Breast epithelium (tissue), 4 donors: ENCODE results near the gene TOX3. TPM values are rescaled to one million over a fixed set of nuclear protein-coding genes. Genes with fewer than 3 reads are reported as not detected.

Source experiments
- DNase-seq, 2 donors: peaks; one replicate each; pipeline ENCODE4 v3.0.0-alpha.2; 2019; ENCODE audit warnings: low spot score in 2 of 2
- H3K27ac ChIP-seq, 2 donors: fragments of 200-600 bp; sonication (generic) in 1 of 2; one replicate each; pipeline ENCODE4 v1.5.1; 2016 to 2019; ENCODE audit warnings: mild to moderate bottlenecking in 1 of 2
- H3K27me3 ChIP-seq, 2 donors: fragments of 200-600 bp; sonication (generic) in 1 of 2; one replicate each; pipeline versions ENCODE4 v1.5.1 to v1.6.0; 2017 to 2019; ENCODE audit warnings: control low read depth in 1 of 2, mild to moderate bottlenecking in 1 of 2
- H3K36me3 ChIP-seq: fragments of 200-600 bp; one replicate; pipeline ENCODE4 v1.5.1; 2019
- H3K4me1 ChIP-seq, 2 donors: fragments of 200-600 bp; sonication (generic); one replicate each; pipeline ENCODE4 v1.5.1; 2016 to 2019; ENCODE audit warnings: control low read depth in 1 of 2
- H3K4me3 ChIP-seq, 3 donors: fragments of 200-600 bp; sonication (generic); 1 replicate in 2 of 3; 2 replicates in 1 of 3; pipeline ENCODE4 v1.5.1; 2016 to 2019; ENCODE audit warnings: mild to moderate bottlenecking in 3 of 3, moderate library complexity in 2 of 3
- H3K9me3 ChIP-seq, 2 donors: fragments of 200-600 bp; sonication (generic) in 1 of 2; one replicate each; pipeline ENCODE4 v1.5.1; 2016 to 2019; ENCODE audit warnings: control low read depth in 1 of 2
- POLR2A ChIP-seq: fragments of 450-650 bp; IDR thresholded peaks from one replicate; pipeline ENCODE4 v1.6.1; 2016; ENCODE audit warnings: antibody characterized with exemption, mild to moderate bottlenecking, moderate library complexity
- POLR2AphosphoS5 ChIP-seq, 3 donors: sonication (generic); formaldehyde crosslinking; IDR thresholded peaks; one replicate each; pipeline ENCODE4 v1.6.1; 2017; ENCODE audit warnings: antibody characterized with exemption in 3 of 3
- intact Hi-C: fragments of 100-400 bp; cut with DNase I; formaldehyde crosslinking; loops from one replicate; pipeline ENCODE4 v1.15.1; 2023; ENCODE audit warnings: low total_unique reads
- total RNA-seq, 3 donors: library from RNA; depleted of rRNA; stranded (reverse); fragments of >200 nt; gene quantifications; one replicate each; pipeline ENCODE4 v1.1.0, GENCODE V29; 2016
- TF ChIP-seq, protein P1 (sequence below), 3 donors: fragments of 450-650 bp; IDR thresholded peaks; one replicate each; pipeline ENCODE4 v1.5.1; 2016 to 2017; ENCODE audit warnings: antibody characterized with exemption in 3 of 3, mild to moderate bottlenecking in 3 of 3, moderate library complexity in 3 of 3

The TOX3 gene
- total RNA-seq, 3 donors from 2014 or later: 6.9 to 9.2 TPM; not detected in 1

GRCh38 chr16:52570495-52571091 lies 23.6 kb upstream of the TOX3 start:
- no peaks in the 10 kb centered on the region for H3K4me1 ChIP-seq
- DNase-seq: no peak
- H3K27me3 ChIP-seq: no peaks in the 10 kb centered on the region
- no peak for TF ChIP-seq POLR2A
- TF ChIP-seq, protein P1, sequence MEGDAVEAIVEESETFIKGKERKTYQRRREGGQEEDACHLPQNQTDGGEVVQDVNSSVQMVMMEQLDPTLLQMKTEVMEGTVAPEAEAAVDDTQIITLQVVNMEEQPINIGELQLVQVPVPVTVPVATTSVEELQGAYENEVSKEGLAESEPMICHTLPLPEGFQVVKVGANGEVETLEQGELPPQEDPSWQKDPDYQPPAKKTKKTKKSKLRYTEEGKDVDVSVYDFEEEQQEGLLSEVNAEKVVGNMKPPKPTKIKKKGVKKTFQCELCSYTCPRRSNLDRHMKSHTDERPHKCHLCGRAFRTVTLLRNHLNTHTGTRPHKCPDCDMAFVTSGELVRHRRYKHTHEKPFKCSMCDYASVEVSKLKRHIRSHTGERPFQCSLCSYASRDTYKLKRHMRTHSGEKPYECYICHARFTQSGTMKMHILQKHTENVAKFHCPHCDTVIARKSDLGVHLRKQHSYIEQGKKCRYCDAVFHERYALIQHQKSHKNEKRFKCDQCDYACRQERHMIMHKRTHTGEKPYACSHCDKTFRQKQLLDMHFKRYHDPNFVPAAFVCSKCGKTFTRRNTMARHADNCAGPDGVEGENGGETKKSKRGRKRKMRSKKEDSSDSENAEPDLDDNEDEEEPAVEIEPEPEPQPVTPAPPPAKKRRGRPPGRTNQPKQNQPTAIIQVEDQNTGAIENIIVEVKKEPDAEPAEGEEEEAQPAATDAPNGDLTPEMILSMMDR (IDR thresholded peaks at IDR 0.05): no peak
- no peak for TF ChIP-seq POLR2AphosphoS5 (IDR thresholded peaks at IDR 0.05)
- no peaks in the 10 kb centered on the region for H3K36me3 ChIP-seq
- no peaks in the 10 kb centered on the region for H3K9me3 ChIP-seq
- intact Hi-C loops: no loop called here
- H3K27ac ChIP-seq: no peak overlapping the region
- no peak overlapping the region for H3K4me3 ChIP-seq

DNA sequence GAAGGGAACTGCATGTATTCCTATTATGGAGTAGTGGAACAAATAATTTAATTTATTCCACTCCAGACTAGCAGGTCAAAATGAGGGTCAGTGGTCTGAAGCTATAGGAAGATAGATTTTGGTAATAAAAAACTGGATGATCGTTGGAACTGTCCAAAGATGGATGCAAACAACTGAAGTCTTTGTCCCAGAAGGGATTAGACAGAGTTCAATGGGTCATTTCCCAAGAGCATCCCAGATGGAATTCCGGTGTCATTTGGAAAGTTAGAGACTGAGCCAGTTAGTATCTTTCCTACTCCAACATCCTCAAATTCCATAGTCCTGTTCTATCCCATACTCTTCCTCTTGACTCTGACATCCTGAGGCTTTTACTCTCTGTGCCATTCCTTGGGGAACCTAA lies 22.8 kb upstream of the TOX3 start:
- intact Hi-C loops: no loop called here
- TF ChIP-seq POLR2AphosphoS5 (IDR thresholded peaks at IDR 0.05) (no peak), POLR2A (no peak)
- TF ChIP-seq, protein P1 (IDR thresholded peaks at IDR 0.05): no peak
- H3K4me1 ChIP-seq: no peaks in the 10 kb centered on the region
- no peak overlapping the region for H3K4me3 ChIP-seq
- no peak overlapping the region for H3K27ac ChIP-seq
- no peaks in the 10 kb centered on the region for H3K36me3 ChIP-seq
- DNase-seq: no peak
- no peaks in the 10 kb centered on the region for H3K9me3 ChIP-seq
- H3K27me3 ChIP-seq: no peaks in the 10 kb centered on the region

- no peaks in the 10 kb centered on the region for H3K9me3 ChIP-seq
- H3K27ac ChIP-seq: no peak overlapping the region
- TF ChIP-seq POLR2A: no peak
- no peak for TF ChIP-seq POLR2AphosphoS5 (IDR thresholded peaks at IDR 0.05)
- TF ChIP-seq, protein P1 (IDR thresholded peaks at IDR 0.05): no peak
Observed at GRCh38 chr16:52568983-52569690, 22.2 kb upstream of the TOX3 start.

DNA sequence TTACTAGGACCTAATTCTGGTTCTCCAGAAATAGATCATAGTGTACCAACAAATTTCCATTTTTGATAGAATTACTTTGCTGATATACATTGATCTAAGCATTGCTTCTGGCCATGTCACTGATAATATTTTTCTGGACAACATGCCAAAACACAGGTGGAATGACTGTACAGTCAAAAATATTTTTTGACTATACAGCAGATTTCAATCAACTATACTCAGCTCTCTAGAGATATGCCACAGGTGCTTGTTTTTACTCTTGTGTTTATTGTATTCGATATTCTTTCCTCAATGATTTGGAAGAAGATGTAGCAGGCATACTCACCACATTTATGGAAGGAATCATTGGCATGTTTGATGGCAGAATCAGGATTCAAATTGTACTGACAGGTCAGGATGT lies 21.6 kb upstream of the TOX3 start:
- no peak overlapping the region for H3K27ac ChIP-seq
- no peak for TF ChIP-seq POLR2AphosphoS5 (IDR thresholded peaks at IDR 0.05)
- TF ChIP-seq, protein P1 (IDR thresholded peaks at IDR 0.05): no peak
- no peak for TF ChIP-seq POLR2A
- H3K4me3 ChIP-seq: no peak overlapping the region
- no peaks in the 10 kb centered on the region for H3K36me3 ChIP-seq
- no peak for DNase-seq
- intact Hi-C loops: no loop called here
- H3K27me3 ChIP-seq: no peaks in the 10 kb centered on the region
- no peaks in the 10 kb centered on the region for H3K4me1 ChIP-seq
- no peaks in the 10 kb centered on the region for H3K9me3 ChIP-seq

More at GRCh38 chr16:52568983-52569690, 22.2 kb upstream of the TOX3 start:
- no peaks in the 10 kb centered on the region for H3K36me3 ChIP-seq
- H3K4me3 ChIP-seq: no peak overlapping the region
- no peak for DNase-seq
- H3K4me1 ChIP-seq: no peaks in the 10 kb centered on the region
- H3K27me3 ChIP-seq: no peaks in the 10 kb centered on the region
- intact Hi-C loops: no loop called here

GRCh38 chr16:52567193-52567592 lies 20.2 kb upstream of the TOX3 start:
- H3K27me3 ChIP-seq: no peaks in the 10 kb centered on the region
- H3K36me3 ChIP-seq: no peaks in the 10 kb centered on the region
- no peaks in the 10 kb centered on the region for H3K9me3 ChIP-seq
- no peak overlapping the region for H3K4me3 ChIP-seq
- no peak overlapping the region for H3K27ac ChIP-seq
- H3K4me1 ChIP-seq: peaks cover 0 to 5% of the 10 kb centered on the region in 2 donors
- no peak for TF ChIP-seq POLR2AphosphoS5 (IDR thresholded peaks at IDR 0.05)
- no peak for TF ChIP-seq POLR2A
- TF ChIP-seq, protein P1 (IDR thresholded peaks at IDR 0.05): no peak
- no peak for DNase-seq
- intact Hi-C loops: no loop called here
